ENCODE data around the gene BTBD10. TPM values are rescaled to one million over a fixed set of nuclear protein-coding genes. Genes with fewer than 3 reads are reported as not detected.
A peak's percentile ranks its signal among the peaks of the same experiment; 100 is the strongest.

The BTBD10 gene
- total RNA-seq = 4.7 TPM

DNA sequence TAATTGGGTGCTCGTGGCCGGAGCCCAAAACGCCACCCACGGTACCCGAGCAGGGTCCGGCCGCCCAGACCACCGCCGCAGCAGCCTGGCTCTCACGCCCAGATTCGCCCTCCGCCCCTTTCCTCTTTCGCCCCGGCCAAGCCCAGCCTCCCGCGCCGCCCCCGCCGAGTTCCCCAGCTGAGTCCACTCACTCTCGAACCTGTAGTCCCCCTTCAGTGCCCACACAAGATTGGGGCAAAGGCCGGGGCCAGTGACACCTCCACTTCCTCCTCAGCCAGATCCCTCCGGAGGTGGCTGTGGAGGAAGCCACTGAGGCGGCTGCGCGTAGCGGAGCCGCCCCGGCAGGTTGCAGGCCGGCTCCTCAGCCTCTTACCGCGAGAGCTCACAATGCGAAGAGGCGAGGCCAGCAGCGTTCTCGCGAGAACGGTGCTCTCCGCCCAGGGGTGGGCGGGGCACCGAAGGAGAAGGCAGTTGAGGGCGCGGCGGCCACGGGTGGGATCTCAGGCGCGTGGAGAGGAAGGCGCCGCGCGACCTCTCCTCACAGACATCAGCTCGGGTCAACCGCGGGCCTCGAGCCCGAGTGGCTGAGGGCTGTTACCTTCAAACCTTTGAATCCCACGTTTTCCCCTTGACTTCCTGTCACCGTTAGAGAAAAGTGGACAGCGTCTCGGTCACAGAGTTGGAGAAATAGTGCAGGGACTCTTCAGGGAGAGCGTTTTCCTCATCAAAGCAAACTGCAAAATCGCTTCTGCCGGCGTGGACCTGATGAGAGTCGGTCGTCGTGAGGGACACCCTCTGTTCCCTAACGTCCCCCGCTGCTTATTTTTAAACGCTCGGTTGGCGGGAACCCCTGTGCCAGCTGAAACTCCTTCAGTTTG lies at the start of gene BTBD10:
BTBD10 (minus strand) TSS at position 322 of the 878 bp plus-strand sequence. CDS start 18,098 bp downstream, outside the sequence.
- ATAC-seq (peak; percentile 98), DNase-seq (ENCODE audit: low spot score) (peak; percentile 94)

DNA sequence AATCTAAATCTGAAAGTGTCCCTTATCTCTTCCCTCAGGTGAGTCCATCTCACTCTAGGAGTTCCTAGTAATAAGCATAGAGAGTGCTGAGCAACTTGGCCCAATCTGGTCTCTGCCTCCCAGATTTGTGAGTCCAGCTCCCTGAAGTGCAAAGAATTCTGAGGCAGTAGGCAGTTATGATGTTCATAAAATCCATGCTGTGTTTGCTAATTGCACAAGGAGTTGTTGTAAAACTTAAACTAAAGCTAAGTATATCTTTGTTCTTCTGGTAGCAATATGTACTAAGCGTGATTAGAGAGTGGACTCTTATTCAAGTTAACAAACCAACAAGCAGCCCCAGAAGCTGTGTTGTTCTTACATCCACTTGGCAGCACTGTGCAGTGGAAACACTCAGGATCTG lies 40.4 kb upstream of the BTBD10 start:
- ATAC-seq = no peak
- DNase-seq (ENCODE audit: low spot score) = no peak

GRCh38 chr11:13502492-13502891 lies 39.5 kb upstream of the BTBD10 start:
- no peak for DNase-seq (ENCODE audit: low spot score)
- no peak for ATAC-seq

GRCh38 chr11:13495929-13496328 lies 32.9 kb upstream of the BTBD10 start, which contains the start of gene PTH:
PTH (minus strand) TSS chr11:13495997; CDS start chr11:13492855, 3,142 bp downstream.
- DNase-seq (ENCODE audit: low spot score) (no peak), ATAC-seq (no peak)

- DNase-seq (ENCODE audit: low spot score) = no peak
- no peak for ATAC-seq
Observed at GRCh38 chr11:13494051-13494450, 31.0 kb upstream of the BTBD10 start.

GRCh38 chr11:13487661-13488030 lies 24.6 kb upstream of the BTBD10 start:
- DNase-seq (ENCODE audit: low spot score) (no peak), ATAC-seq (peak; percentile 89)

DNA sequence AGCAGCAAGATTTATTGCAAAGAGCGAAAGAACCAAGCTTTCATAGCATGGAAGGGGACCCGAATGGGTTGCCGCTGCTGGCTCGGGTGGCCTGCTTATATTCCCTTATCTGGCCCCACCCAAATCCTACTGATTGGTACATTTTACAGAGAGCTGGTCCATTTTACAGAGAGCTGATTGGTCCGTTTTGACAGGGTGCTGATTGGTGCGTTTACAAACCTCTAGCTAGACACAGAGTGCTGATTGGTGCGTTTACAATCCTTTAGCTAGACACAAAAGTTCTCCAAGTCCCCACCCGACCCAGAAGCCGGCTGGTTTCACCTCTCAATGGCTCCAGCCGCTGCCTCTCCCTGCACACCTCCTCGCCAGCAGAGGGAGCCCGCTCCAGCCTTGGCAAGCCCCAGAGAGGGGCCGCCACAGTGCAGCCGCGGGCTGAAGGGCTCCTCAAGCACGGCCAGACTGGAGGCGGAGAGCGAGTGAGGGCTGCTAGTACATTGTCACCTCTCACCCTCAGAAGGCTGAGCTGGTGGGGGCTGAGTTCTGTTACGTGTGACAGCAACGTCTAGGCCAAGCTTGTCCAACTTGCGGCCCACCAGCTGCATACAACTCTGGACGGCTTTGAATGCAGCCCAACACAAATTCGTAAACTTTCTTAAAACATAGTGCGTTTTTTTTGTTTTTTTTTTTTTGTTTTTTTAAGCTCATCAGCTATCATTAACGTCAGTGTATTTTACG lies 24.1 kb upstream of the BTBD10 start:
- ATAC-seq = peak; percentile 96
- DNase-seq (ENCODE audit: low spot score) = peak; percentile 64

- peak; percentile 57 for ATAC-seq
- no peak for DNase-seq (ENCODE audit: low spot score)
Observed at GRCh38 chr11:13480198-13480597, 17.2 kb upstream of the BTBD10 start.

- DNase-seq (ENCODE audit: low spot score) (no peak), ATAC-seq (no peak)
Observed at GRCh38 chr11:13479688-13480087, 16.7 kb upstream of the BTBD10 start.

- ATAC-seq (no peak), DNase-seq (ENCODE audit: low spot score) (no peak)
Observed at GRCh38 chr11:13475091-13475490, 12.1 kb upstream of the BTBD10 start.

GRCh38 chr11:13473013-13473722 lies 10.1 kb upstream of the BTBD10 start:
- DNase-seq (ENCODE audit: low spot score) (no peak), ATAC-seq (peak; percentile 96)

GRCh38 chr11:13468750-13469149 lies 5.7 kb upstream of the BTBD10 start:
- DNase-seq (ENCODE audit: low spot score) = no peak
- no peak for ATAC-seq

DNA sequence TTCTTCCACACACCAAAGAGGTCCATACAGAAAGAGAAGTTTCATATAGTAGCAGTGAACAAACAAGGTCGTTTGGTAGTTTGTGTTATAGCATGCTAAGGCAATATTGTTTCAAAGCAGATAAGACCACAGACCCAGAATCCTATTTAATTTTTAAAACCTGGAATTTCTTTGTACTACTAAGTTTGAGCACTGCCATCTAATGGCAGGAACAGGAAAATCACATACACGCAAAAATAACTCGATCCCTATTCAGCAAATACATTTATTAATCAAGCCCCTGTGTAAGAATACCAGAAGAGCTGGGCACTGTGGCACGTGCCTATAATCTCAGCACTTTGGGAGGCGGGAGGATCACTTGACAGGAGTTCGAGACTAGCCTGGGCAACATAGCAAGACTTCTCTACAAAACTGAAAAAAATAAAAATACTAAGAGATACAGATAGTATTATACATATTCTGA lies 2.9 kb upstream of the BTBD10 start:
- DNase-seq (ENCODE audit: low spot score) (no peak), ATAC-seq (no peak)

DNA sequence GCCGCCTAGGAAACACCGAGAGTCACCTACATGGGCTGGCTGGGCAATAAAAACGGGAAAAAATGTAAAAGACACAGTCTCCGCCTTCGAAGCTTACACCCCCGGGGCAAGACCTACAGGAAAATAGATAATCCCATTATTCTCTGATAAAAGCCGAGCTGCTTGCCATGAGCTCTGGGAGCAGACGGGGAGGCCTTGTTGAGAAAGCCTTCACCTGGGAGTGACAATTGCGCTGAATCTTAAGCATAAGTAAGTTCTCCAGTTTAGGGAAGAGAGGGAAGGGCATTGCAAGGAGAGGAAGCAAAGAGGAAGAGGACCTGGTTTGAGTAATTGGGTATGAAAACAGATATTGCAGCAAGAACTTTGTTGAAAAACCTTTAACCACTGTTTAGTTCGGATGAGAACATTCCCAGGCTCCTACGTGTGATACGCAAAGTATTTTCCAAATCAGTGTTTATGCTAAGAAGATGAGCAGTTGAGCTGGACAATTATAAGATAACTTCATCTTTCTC lies 813 bp upstream of the BTBD10 start:
- ATAC-seq (no peak), DNase-seq (ENCODE audit: low spot score) (no peak)

DNA sequence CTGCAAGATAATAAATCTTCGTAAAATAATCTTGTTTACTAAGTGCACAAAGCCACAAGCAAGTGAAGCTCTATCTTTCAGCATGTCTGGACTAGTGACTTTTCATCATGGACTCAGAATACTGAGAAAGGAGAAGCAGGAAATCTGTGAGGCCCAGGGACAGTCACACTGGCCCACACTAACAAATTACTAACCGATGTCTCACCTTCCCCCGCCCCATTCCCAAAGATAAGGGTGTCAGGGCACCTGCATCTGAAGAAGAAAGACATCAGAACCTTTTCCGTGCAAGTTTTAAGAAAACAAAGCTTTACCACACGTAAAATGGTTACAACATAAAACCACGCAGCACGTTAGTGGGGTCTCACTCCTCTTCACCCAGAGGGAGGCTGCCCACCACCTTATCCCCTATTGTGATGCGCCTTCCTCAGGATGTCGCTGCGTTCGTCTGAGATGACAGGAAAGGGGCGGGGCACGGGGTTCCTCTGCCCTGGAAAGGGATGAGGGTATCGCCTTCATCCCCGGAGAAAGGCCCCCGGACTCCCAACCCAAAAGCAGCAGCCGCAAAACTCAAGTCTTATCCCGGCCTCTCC lies 616 bp downstream of the BTBD10 start:
- peak; percentile 60 for ATAC-seq
- peak; percentile 64 for DNase-seq (ENCODE audit: low spot score)

- DNase-seq (ENCODE audit: low spot score) = no peak
- no peak for ATAC-seq
Observed at GRCh38 chr11:13461291-13461690, 1.7 kb downstream of the BTBD10 start.

GRCh38 chr11:13450832-13451397 lies 12.1 kb downstream of the BTBD10 start:
- ATAC-seq = peak; percentile 86
- DNase-seq (ENCODE audit: low spot score) = no peak

DNA sequence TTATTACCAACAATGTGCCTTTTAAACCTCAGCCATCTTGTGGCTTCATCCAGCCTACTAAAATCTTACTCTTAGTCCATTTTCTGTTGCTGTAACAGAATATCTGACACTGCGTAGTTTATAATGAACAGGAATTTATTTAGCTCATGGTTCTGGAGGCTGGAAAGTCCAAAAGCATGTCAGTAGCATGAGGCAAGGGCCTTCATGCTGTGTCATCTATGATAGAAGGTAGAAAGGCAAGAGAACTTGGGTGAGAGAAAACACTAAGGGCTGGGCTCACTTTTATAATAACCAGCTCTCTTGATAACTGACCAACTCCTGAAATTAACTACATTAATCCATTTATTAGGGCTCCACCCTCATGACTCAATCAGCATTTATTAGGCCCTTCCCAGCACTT lies 13.5 kb downstream of the BTBD10 start:
- DNase-seq (ENCODE audit: low spot score) (no peak), ATAC-seq (no peak)

- peak; percentile 74 for ATAC-seq
- no peak for DNase-seq (ENCODE audit: low spot score)
Observed at GRCh38 chr11:13448876-13449275, 14.1 kb downstream of the BTBD10 start.

GRCh38 chr11:13446444-13446843 lies 16.6 kb downstream of the BTBD10 start:
- ATAC-seq = no peak
- no peak for DNase-seq (ENCODE audit: low spot score)

Measured in left lobe of liver (tissue), 2 donors.